Measurements from ENCODE around the gene TMOD3.
A peak's percentile ranks its signal among the peaks of the same experiment; 100 is the strongest.
"Not testable (repeated sequence)": the region's sequence is repeated elsewhere in the genome, so short reads cannot be mapped to it uniquely, and the experiment has no call there.

Gene TMOD3

GRCh38 chr15:51865317-51865716, 35.9 kb downstream of the TMOD3 start:
- no peak for DNase-seq

- no peak for DNase-seq
Observed at GRCh38 chr15:51866161-51866560, 36.7 kb downstream of the TMOD3 start.

GRCh38 chr15:51866751-51867150, 37.3 kb downstream of the TMOD3 start:
- no peak for DNase-seq

- no peak for DNase-seq
Observed at GRCh38 chr15:51869060-51869421, 39.6 kb downstream of the TMOD3 start.

GRCh38 chr15:51870774-51871173, 41.3 kb downstream of the TMOD3 start:
- no peak for DNase-seq

- DNase-seq = no peak
Observed at GRCh38 chr15:51874751-51875644, 45.5 kb downstream of the TMOD3 start.

GRCh38 chr15:51876169-51876568, 46.7 kb downstream of the TMOD3 start:
- no peak for DNase-seq

- no peak for DNase-seq
Observed at GRCh38 chr15:51878446-51879386, 49.3 kb downstream of the TMOD3 start.

GRCh38 chr15:51879555-51879954, 50.1 kb downstream of the TMOD3 start:
- no peak for DNase-seq

GRCh38 chr15:51883271-51883837, 53.9 kb downstream of the TMOD3 start:
- DNase-seq = no peak

GRCh38 chr15:51884041-51884440, 54.6 kb downstream of the TMOD3 start:
- no peak for DNase-seq

GRCh38 chr15:51884517-51885236, 55.2 kb downstream of the TMOD3 start:
- DNase-seq = no peak

- DNase-seq = not testable (repeated sequence)
Observed at GRCh38 chr15:51885758-51886157, 56.3 kb downstream of the TMOD3 start.

GRCh38 chr15:51887887-51888592, 58.6 kb downstream of the TMOD3 start:
- DNase-seq = no peak

GRCh38 chr15:51888593-51889195, 59.2 kb downstream of the TMOD3 start:
- no peak for DNase-seq

- DNase-seq = no peak
Observed at GRCh38 chr15:51889486-51889885, 60.0 kb downstream of the TMOD3 start.

GRCh38 chr15:51904421-51904820, 75.0 kb downstream of the TMOD3 start:
- DNase-seq = no peak

- DNase-seq = no peak
Observed at GRCh38 chr15:51904931-51905330, 75.5 kb downstream of the TMOD3 start.

GRCh38 chr15:51907136-51907862, 77.8 kb downstream of the TMOD3 start:
- peak; percentile 93 for DNase-seq

GRCh38 chr15:51908316-51908715, 78.9 kb downstream of the TMOD3 start:
- DNase-seq = no peak

GRCh38 chr15:51909584-51909983, 80.1 kb downstream of the TMOD3 start:
- DNase-seq = no peak
